22Rv1 (cell line): Measurements from ENCODE around the gene GPRIN1.

Experiments used
- H3K27ac ChIP-seq: fragments of 450-650 bp; 2 replicates; pipeline ENCODE4 v1.5.1; 2017
- CTCF ChIP-seq: fragments of 450-650 bp; IDR thresholded peaks from 2 replicates; pipeline ENCODE4 v1.5.1; 2017; ENCODE audit warnings: mild to moderate bottlenecking
- ZFX ChIP-seq: fragments of 450-650 bp; IDR thresholded peaks from 2 replicates; pipeline ENCODE4 v1.6.1; 2017; ENCODE audit warnings: antibody characterized with exemption, borderline replicate concordance

GPRIN1 gene

DNA sequence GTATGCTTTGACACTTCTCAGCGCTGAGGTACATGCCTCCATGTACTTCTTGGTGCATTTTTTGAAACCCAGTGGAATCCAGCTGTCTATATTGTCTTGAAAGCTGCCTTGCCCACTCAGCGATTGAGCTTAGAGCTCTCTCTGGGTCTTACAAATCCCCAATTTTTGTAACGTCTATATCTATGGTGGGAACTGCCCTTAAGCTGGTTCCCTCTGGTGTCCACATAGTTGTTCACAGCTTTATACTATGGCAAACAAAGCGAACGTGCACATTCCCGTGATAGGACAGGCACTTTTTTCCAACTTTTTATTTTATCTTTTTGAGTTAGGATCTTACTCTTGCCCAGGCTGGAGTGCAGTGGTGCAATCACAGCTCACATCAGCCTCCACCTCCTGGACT, 39.9 kb downstream of the GPRIN1 start:
- H3K27ac ChIP-seq = no peak overlapping the region
- TF ChIP-seq ZFX = no peak
- peak; percentile 23; the same call in 1 of the 2 replicates for TF ChIP-seq CTCF

GRCh38 chr5:176568657-176569056, 41.3 kb downstream of the GPRIN1 start:
- no peak overlapping the region for H3K27ac ChIP-seq
- no peak for TF ChIP-seq CTCF
- TF ChIP-seq ZFX = no peak

DNA sequence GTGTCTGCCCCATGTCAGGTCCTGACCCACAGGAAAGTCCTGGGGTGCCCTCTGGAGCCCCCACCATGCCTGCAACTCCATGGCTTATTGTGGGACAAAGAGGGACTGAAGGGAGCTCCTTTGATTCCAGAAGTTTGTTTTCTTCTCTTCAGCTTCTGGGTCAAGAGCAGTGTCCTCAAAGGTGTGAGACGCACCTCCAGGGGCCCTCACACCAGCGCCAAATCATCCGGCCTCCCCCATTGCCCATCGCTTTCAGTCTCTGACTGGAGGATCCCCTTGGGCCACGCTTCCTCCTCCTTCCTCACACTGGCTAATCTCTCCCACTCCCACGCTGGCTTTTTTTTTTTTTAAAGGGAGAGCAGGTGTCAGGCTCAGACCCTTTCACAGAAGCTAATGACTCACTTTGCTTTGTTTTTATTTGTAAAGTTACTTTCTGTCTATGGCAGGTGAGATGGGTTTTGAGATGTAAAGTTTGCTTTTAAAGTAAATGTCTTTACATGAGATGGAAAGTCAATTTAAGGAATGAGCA, 44.1 kb downstream of the GPRIN1 start:
- H3K27ac ChIP-seq = no peak overlapping the region
- TF ChIP-seq CTCF (no peak), ZFX (no peak)

DNA sequence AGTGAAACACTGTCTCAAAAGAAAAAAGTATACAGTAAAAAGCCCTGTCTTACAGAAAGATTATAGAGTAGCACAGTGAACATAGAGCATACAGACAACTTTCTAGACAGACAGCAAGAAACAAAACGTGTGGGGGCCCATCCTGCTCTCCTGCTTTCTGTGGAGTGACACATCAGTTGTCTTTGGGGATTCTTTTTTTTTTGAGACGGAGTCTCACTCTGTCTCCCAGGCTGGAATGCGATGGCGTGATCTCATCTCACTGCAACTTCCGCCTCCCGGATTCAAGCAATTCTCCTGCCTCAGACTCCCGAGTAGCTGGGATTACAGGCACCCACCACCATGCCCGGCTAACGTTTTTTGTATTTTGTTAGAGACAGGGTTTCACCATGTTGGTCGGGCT, 46.0 kb downstream of the GPRIN1 start:
- no peak overlapping the region for H3K27ac ChIP-seq
- TF ChIP-seq CTCF = no peak
- no peak for TF ChIP-seq ZFX

DNA sequence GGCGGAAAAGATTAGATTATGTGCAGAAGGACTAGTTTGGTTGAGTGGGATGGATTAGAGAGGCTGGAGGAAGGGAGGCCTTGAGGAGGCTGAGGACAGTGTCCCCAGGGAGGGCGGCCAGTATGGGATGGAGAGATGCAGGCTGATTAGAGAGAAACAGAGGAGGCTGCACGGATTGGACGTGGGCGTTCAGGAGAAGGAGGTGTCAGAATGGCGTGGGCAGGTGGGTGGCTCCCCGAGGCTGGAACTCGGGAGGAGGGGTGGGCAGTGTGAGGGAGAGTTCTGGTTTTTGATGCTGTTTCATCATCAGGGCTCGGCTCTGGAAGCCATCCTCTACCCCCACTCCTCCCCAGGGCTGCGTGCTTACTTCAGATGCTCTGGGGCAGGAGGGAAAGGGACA, 47.8 kb downstream of the GPRIN1 start:
- TF ChIP-seq ZFX (no peak), CTCF (no peak)
- no peak overlapping the region for H3K27ac ChIP-seq

DNA sequence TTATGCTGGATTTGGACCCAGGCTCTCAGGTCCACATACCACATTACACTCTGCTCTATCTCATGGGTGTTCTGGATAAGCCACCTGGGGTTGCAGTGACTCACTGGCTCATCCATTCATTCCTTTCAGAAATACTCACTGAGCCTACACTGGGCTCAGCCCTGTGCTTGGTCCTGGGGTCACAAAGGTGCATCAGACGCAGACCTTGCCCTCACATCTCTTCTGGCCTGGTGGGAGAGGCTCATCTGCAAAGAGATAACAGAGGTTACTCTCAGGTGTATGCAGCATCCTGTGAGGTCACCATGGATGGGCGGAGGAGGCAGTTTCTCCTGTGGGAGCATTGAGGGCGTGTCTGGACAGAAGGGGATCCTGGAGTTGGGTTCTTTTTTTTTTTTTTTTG, 48.7 kb downstream of the GPRIN1 start:
- no peak overlapping the region for H3K27ac ChIP-seq
- TF ChIP-seq ZFX = no peak
- no peak for TF ChIP-seq CTCF

DNA sequence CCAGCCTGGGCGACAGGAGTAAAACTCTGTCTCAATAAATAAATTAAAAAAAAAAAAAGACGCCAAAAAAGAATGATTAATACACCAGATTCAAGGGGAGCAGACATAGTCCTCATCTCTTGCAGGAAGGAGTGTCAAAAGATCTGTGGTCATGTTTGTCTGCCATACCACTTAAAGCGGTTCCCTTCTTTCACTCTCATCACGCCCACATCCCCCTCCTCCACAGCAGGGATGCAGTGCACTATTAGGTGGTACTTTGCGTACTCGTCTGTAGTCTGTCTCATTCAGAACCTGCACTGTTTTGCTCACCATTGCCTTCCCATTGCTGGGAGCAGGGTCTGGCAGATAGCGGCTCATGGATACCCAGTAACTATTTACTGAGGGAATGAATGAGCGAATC, 49.6 kb downstream of the GPRIN1 start:
- TF ChIP-seq ZFX = no peak
- no peak for TF ChIP-seq CTCF
- H3K27ac ChIP-seq = no peak overlapping the region
